HG02678 (cell line): ENCODE measurements around the gene FOXE1.

Source experiments
- ATAC-seq: cut with Tn5 transposase; IDR thresholded peaks from one replicate; pipeline ENCODE4 v1.9.1; 2021; ENCODE audit warnings: mild to moderate bottlenecking, moderate library complexity; ENCODE audit not compliant: unreplicated experiment

FOXE1 gene

DNA sequence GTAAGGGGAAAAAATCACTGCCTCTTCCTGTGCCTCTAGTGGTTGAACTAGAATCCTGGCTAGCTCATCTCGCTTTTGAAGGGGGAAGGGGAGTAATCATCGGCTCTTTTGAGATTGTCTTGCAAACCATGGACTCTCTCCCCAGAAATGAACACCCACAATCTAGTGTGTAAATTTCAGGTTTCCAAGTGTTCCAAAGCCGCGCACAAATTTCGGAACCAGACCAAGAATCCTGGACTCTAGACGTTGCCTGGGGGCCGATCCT lies 4.9 kb upstream of the FOXE1 start:
- ATAC-seq, result no peak

DNA sequence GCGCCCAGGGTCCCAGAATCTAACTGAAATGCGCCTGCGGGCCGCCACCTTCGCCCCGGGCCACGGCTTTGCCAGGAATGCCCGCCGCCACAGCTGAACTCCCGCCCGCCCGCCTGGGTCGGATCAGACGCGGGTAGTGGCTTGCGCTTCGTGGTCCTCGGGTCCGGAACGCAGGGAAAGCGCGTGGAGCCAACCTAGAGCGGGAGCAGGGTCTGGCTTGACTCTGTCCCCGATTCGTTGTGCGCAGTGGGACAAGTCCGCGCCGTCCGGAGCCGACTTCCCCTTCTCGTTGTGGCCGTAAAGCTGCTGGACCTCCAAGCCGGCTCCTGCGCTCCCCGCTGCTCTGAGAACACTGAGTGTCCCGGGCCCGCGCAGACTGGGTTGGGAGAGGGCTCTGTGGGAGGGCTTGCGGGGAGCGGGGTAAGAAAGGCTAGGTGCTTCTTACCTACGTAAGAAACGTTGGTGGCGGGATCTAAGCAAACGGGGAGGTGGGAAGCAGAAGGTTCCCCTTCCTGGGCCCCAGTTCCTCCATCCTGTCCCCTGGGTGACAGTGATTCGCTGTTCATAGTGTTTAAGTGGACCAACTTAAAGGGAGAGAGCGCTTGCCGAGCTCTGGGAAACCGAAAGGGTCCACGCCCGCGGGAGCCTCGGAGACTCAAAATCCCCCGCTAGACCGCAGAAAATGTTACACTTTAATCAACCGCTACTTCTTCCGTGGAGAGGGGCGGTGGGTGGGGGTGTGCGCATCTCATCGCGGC lies 4.4 kb upstream of the FOXE1 start:
- no peak for ATAC-seq

DNA sequence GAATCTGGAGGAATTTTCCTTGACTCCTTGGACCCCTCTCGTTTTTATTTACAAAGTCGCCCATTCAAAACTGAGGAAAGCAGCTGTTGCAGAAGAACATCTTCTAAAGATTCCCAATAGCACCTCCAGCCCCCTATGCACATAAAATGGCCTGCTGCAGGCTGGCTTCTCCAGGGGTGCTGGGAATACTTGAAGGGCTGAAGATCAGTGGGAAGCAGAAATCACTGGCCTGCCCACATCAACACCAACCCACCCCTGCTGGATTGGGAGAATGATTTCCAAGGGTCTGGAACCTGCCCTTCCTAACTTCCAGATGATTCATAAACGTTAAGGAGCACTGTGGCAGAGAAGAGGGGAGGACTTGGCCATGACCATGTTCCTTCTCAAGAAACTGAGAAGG lies 3.0 kb upstream of the FOXE1 start:
- ATAC-seq, result no peak

DNA sequence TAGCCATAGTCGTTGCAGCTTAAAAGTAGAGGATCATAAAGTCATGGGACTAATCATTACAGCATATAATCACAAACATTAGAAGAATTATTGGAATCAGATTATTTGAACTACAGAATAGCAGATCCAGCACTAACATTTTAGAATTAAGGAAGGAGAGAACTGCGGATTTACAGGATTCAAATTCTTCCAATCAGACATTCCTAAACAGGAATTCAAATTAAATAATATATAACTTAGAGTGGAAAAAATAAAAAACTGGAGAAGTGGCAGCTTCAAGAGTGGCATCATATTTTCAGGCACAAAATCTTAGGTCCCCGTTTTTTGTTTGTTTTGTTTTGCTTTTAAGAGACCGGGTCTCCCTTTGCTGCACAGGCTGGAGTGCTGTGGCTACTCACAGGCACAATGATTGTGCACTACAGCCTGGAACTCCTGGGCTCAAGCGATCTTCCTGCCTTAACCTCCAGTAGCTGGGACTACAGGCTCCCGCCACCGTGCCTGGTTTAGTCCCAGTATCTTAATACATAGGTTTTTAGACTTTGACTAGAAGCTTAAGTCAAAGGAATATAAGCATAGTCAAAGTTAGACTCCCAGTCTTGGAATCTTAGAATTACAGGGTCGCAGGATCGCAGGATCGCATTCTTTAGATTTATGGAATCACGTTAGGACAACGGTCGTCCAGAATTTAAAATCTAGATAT lies 2.1 kb upstream of the FOXE1 start:
- ATAC-seq, result no peak

DNA sequence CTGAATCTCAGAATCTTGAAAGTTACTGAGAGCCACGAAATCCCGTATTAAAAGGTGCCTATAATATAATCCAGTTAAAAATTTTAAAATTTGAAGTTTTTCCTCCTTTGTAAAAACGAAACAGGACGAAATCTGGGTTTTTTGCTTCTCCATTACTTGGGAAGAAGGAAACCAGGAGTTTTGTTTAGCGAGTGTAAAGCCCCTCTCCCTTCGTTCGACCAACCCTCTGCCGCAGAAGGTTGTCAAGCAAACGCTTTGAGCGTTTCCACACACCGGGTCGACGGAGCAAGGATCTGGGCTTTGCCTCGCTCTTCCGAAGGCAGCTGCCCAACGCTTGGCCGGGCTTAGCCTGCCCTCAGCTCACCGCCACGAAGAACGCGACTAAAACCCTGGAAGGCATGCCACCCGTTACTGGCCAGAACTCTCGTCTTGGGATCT lies 1.6 kb upstream of the FOXE1 start:
- no peak for ATAC-seq

DNA sequence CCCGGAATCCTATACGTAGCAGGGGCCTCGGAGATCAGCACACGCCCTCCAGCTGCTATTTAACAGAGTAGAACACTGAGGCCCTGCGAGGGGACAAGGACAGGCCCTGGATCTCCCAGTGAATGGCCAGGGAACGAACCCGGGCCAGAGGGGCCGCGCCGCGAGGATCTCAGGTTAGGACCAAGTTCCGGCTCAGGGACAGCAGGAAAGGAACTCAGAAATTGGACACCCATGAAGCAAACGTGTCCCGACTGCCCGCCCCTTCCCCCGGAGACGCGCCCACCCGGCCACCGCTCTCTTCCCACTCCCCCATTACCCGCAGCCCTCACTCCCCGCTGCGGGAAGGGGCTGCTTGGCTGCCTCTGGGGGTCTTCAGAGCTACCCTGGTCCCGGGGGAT lies 1.0 kb upstream of the FOXE1 start:
- ATAC-seq, result no peak

DNA sequence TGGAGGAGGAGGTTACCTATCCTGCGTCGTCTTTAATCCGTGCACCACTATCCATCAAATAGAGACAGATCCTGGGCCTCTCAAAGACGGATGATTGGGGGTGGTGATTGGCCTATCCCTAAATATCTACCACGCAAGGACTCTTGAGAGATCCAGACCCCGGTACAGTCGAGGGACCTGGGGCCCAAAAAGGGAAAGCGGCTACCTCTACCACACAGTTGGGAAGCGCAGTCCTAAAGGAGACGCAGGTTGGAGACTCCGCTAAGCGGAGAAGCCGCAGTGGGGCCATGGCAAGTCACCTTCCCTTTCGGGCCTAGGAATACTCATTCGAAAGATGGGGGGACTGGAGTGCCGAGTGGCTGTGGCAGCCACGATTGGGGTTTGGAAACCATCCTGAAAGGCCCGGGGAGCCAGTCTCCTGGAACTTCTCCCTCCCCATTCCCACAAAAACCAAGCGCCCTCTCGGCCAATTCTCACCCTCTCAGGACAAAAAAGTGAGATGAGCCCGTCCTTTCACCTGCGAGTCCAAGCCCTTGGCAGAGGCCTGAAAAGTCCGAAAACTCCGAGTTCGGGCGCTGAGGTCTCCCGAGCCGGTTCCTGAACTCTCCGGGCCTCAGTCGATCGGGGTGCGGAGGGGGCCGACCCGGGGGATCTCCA lies 499 bp upstream of the FOXE1 start:
- no peak for ATAC-seq

DNA sequence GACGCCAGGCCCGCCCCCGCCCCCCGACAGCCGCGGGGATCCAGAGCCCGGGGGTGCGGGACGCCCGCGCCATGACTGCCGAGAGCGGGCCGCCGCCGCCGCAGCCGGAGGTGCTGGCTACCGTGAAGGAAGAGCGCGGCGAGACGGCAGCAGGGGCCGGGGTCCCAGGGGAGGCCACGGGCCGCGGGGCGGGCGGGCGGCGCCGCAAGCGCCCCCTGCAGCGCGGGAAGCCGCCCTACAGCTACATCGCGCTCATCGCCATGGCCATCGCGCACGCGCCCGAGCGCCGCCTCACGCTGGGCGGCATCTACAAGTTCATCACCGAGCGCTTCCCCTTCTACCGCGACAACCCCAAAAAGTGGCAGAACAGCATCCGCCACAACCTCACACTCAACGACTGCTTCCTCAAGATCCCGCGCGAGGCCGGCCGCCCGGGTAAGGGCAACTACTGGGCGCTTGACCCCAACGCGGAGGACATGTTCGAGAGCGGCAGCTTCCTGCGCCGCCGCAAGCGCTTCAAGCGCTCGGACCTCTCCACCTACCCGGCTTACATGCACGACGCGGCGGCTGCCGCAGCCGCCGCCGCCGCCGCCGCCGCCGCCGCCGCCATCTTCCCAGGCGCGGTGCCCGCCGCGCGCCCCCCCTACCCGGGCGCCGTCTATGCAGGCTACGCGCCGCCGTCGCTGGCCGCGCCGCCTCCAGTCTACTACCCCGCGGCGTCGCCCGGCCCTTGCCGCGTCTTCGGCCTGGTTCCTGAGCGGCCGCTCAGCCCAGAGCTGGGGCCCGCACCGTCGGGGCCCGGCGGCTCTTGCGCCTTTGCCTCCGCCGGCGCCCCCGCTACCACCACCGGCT lies 1.0 kb downstream of the FOXE1 start:
- no peak for ATAC-seq

DNA sequence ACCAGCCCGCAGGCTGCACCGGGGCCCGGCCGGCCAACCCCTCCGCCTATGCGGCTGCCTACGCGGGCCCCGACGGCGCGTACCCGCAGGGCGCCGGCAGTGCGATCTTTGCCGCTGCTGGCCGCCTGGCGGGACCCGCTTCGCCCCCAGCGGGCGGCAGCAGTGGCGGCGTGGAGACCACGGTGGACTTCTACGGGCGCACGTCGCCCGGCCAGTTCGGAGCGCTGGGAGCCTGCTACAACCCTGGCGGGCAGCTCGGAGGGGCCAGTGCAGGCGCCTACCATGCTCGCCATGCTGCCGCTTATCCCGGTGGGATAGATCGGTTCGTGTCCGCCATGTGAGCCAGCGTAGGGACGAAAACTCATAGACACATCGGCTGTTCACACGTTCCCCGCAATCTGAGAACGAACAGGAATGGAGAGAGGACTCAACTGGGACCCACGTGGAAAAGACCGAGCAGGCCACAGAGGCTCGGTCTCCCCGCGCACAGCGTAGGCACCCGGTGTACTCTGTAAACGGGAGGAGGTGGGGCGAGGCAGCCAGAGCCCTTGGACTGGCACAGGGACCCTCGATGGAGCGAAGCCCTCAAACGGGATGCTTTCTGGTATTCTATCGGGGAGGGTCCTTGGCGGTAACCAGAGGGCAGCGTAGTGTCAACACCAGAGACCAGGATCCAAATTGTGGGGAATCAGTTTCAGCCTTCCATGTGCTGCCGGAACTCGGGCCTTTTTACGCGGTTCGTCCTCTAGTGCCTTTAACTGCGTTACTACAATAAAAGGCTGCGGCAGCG lies 1.9 kb downstream of the FOXE1 start:
- no peak for ATAC-seq

DNA sequence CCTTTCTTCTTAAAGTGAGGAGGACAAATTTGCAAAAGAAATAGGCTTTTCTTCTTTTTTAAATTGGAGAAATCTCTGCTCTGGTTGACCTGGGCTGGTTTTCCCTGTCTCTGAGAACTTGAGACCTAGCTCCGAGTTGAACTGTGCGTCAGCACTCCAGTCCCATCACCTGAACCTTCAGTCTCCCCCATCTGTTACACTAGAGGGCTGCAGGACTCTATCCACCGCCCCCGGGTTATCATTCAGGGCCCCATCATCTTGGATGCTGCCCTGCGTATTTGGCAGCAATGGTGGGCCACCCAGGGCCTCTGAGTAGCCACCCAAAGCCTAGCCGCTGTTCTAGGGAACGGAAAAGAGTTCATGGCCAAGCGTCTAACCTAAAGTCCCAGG lies 2.5 kb downstream of the FOXE1 start:
- ATAC-seq, result no peak

DNA sequence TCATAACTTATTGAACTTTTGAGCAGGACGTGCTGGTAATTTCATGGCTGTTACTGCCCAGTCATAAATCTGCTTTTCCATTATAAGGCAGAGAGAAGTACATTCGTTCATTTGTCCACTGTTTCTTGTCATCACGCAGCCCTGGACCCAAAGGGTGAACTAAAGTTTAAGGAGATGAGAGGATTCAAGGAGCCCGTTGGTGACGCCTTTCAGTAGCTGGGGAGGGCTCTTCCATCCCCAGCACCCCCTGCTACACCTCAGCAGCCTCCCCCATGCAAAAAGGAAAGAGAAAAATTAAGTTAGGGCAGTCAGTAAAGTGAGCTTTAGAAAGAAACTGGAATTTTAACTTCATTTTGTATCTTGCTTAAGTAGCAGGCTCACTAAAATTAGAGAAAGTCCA lies 2.9 kb downstream of the FOXE1 start:
- ATAC-seq, result no peak

DNA sequence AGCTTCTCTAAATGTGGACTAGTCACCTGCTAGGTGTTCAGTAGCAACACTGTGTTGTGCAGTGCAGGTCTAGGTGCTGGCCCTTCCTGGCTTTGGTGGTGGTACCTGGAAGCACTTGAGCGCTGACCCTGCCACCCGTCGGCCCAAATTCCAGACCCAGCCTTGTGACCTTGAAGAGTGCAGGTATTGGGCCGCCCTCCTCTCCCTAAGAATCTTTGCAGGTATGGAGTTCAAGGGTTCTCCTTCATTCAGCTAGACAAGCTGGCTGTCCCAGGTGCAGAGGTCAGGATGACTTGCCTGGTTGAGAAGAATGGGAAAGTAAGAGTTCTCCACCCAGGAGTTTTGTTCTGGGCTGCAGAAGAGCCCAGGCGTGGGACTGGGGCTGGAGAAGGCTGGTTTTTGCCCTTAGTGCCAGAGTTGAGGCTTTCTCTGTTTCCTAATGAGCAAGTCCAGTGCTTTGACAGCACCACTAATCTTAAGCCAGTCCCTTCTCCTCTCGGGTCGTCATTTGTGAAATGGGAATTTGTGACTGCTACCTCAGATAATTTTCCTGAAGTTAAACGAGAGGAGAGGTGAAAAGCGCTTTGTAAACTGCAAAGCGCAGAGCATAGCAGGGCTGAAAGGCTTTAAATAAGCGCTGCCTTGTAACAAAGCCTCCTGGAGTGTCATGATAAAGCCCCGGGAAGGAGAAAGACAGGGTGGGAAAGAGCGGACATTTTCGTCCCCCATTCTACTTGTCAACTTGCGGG lies 4.0 kb downstream of the FOXE1 start:
- no peak for ATAC-seq

DNA sequence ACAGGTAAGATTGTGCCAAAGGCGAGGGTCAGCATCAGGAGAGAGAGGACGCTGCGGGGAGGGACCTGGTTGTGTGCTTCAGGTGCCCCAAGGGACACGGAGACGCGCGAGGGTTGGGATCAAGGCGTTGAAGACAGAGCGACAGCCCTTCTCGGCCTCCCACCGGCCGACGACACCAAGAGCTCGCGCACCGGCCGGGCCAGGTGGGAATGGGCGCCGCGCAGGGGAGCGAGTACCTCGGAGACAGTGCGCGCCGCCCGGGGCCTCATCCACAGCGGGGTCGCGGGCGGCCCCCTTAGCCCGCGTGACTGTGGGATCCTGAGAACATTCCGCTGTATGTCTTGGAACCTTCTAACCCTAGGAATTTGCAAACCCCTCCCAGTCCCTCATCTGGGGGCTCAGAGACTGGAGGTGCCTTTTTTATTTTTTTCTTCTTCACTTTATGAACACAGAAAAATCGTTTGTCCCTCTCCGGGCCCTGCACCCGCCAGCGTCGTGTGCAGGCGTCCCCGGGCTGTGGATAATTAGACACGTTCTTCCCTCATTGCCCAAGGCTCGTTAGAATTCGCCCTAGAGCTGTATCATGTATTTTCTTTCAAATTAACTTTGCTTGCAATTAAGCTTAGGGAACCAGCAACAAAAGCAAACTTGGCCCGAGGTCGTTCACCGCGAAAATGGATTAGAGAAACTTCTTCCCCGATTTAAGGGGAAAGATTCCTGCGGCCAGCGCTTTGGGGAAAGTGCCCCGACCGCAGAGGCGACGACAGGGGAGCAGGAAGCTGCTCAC lies 4.8 kb downstream of the FOXE1 start:
- no peak for ATAC-seq

DNA sequence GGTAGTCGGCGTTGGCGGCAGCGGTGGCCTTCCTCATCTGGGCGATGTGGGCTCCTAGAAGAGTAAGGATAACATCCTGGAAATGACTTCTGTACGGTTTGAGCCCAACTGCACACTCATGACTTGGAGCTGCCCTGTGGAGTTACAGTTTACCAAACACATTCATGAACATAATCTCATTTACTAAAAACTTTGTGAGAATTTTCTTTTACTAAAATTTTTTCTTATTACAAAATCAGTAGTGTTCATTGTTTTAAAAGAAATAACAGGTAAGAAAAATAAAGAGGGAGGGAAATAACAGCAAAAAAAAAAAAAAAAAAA lies 5.3 kb downstream of the FOXE1 start:
- no peak for ATAC-seq

DNA sequence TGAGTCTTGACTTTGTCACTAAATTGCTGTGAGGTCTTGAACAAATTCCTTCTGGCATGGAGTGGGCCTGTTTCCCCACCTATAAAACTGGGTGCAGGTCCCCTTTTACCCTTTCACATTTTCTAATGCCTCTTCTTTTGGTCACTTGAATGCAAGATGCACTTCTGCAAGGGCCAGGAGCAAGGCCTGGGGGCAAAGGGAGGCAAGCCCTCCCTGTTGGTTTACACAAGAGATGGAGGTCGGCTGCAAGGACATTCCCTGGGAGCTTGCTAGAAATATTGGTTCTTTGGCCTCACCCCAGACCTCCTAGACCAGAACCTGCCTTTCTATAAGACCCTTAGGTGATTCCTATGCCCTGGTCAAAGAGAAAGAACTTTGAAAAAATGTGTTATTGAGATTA lies 5.8 kb downstream of the FOXE1 start:
- ATAC-seq, result no peak

DNA sequence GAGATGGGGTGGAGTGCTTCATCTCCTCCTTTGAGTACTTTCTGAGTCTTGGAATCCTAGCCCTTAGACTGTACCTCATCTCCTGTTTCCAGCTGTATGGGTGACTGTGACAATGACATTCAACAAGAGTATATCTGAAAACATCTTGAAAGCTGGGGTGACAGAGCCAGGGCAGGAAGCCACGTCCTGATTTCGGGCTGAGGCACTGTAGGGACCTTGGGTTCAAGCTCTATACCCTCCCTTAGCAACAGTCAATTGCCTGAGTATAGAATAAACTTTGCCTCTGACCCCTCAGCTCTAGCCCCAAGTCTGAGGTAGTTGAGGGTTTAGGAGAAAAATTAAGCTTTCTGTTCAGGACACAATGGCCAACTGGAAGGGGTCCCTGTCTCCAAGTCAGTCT lies 6.3 kb downstream of the FOXE1 start:
- no peak for ATAC-seq

DNA sequence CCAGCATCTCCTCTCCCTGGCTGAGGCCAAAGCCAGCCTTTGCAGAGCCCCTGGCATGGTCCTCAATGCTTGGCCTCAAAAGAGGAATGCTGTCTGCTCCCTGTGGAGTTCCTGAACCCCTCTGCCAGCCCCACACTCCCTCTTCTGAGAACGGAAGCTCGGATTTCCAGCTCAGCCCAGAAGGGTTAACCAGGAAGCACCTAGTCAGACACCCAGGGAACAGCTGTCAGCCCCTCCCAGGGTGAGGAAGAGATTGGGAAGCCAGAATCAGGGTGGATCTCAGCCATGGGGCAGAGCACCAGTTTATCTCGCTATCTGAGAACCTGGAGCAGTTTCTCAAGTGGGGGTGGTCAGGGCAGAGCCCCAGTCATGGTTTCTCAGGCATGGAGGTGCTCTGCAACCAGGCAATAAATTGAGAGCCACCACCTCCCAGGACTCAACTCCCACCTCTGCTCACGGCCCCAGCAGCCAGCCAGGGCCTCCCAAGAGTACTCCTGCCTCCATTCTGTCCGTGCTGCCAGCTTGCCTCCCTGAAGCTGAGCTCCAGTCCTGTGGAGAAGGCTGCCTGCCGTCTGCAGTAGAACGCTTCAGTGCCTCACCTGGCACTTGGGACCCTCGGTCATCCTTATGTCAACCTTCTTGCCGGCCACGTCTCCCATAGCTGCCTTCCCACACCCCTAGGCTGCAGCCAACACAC lies 7.6 kb downstream of the FOXE1 start:
- ATAC-seq, result no peak

DNA sequence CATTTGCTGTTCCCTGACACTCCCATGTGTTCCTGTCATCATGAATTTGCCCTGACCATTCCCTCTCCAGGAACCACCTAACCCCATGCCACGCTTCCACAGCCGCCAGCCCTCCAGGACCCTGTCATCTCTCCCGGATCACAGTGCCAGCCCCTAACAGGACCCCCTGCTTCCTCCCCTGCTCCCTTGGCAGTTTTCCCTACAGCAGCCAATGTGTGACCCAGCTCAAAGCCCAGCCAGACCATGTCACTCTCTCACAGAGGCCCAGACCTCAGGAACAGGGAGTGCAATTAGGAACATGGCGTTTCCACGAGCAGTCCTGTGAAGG lies 8.1 kb downstream of the FOXE1 start:
- no peak for ATAC-seq

DNA sequence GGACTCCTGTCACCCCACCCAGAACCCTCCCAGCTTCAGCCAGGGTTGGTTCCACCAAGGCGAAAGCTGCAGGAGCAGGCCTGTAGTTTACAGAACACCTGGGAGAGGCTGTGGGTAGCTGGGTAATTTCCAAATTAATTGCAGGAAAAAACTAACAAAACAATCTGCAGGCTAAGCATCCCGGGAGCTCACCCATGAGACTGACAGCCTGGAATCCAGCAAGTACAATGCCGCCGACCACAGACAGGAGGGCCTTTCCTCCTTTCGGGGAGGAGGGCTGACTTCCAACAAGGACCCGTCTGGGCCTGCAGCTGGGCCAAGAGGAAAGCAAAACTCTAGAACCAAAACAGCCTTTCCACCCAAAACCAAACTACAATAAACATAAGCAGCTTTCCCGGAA lies 10.3 kb downstream of the FOXE1 start:
- no peak for ATAC-seq
